ENCODE measurements around the gene SLC2A13.
A peak's percentile ranks its signal among the peaks of the same experiment; 100 is the strongest.
"Not testable (repeated sequence)": the region's sequence is repeated elsewhere in the genome, so short reads cannot be mapped to it uniquely, and the experiment has no call there.

The SLC2A13 gene

GRCh38 chr12:39803151-39803550 is 302.7 kb downstream of the SLC2A13 start:
- no peak for DNase-seq

- DNase-seq, result no peak
Measured at GRCh38 chr12:39798977-39799376, 306.9 kb downstream of the SLC2A13 start.

GRCh38 chr12:39798429-39798828 is 307.5 kb downstream of the SLC2A13 start:
- no peak for DNase-seq

GRCh38 chr12:39795481-39795880 is 310.4 kb downstream of the SLC2A13 start:
- DNase-seq, result no peak

GRCh38 chr12:39792938-39793337 is 312.9 kb downstream of the SLC2A13 start:
- no peak for DNase-seq

- DNase-seq, result no peak
Measured at GRCh38 chr12:39788239-39788638, 317.6 kb downstream of the SLC2A13 start.

- not testable (repeated sequence) for DNase-seq
Measured at GRCh38 chr12:39785814-39786213, 320.1 kb downstream of the SLC2A13 start.

- no peak for DNase-seq
Measured at GRCh38 chr12:39782026-39782545, 323.8 kb downstream of the SLC2A13 start.

GRCh38 chr12:39780913-39781446 is 324.9 kb downstream of the SLC2A13 start:
- no peak for DNase-seq

- no peak for DNase-seq
Measured at GRCh38 chr12:39780411-39780912, 325.4 kb downstream of the SLC2A13 start.

- DNase-seq, result no peak
Measured at GRCh38 chr12:39779768-39780340, 326.0 kb downstream of the SLC2A13 start.

GRCh38 chr12:39777465-39777864 is 328.4 kb downstream of the SLC2A13 start:
- no peak for DNase-seq

- DNase-seq, result no peak
Measured at GRCh38 chr12:39773266-39773665, 332.6 kb downstream of the SLC2A13 start.

GRCh38 chr12:39772821-39773259 is 333.0 kb downstream of the SLC2A13 start:
- no peak for DNase-seq

GRCh38 chr12:39771456-39771855 is 334.4 kb downstream of the SLC2A13 start:
- DNase-seq, result no peak

- peak in 2 of 6 experiments; percentile 3 to 4 for DNase-seq
Measured at GRCh38 chr12:39764944-39765560, 340.8 kb downstream of the SLC2A13 start.

- DNase-seq, result no peak
Measured at GRCh38 chr12:39763890-39764169, 342.1 kb downstream of the SLC2A13 start.

GRCh38 chr12:39763071-39763889 is 342.6 kb downstream of the SLC2A13 start:
- DNase-seq, result no peak

GRCh38 chr12:39755478-39755877 is 350.4 kb downstream of the SLC2A13 start:
- DNase-seq, result no peak

GRCh38 chr12:39752482-39753137 is 353.3 kb downstream of the SLC2A13 start:
- DNase-seq, result no peak

- DNase-seq, result not testable (repeated sequence)
Measured at GRCh38 chr12:39746151-39746550, 359.7 kb downstream of the SLC2A13 start.

GRCh38 chr12:39743655-39744054 is 362.2 kb downstream of the SLC2A13 start:
- DNase-seq, result no peak

GRCh38 chr12:39736406-39736805 is 369.5 kb downstream of the SLC2A13 start:
- DNase-seq, result no peak
